Epithelial cell of proximal tubule (primary cell): Measurements from ENCODE around the gene RPS6KB2. TPM values are rescaled to one million over a fixed set of nuclear protein-coding genes. Genes with fewer than 3 reads are reported as not detected.
A peak's percentile ranks its signal among the peaks of the same experiment; 100 is the strongest.
"Not testable (repeated sequence)": the region's sequence is repeated elsewhere in the genome, so short reads cannot be mapped to it uniquely, and the experiment has no call there.

ENCODE experiments used
- DNase-seq: peaks from one replicate; pipeline ENCODE4 v3.0.0-alpha.2; 2011; ENCODE audit warnings: low read depth
- H3K4me3 ChIP-seq: 2 replicates; pipeline ENCODE4 v1.5.1; 2011; ENCODE audit warnings: low read depth, mild to moderate bottlenecking, low read length
- CTCF ChIP-seq: conservative IDR thresholded peaks from 2 replicates; pipeline ENCODE4 v1.5.1; 2012; ENCODE audit warnings: low read depth, mild to moderate bottlenecking, low read length
- total RNA-seq: library from RNA; depleted of rRNA; stranded (reverse); fragments of >200 nt; gene quantifications from 2 replicates; pipeline ENCODE4 v1.2.3, GENCODE V29; 2015

Gene RPS6KB2
- total RNA-seq, 1 donor from 2014 or later: 64.1 TPM

GRCh38 chr11:67468056-67468455 is 39.8 kb downstream of the RPS6KB2 start:
- peak overlapping the region; percentile 84 for H3K4me3 ChIP-seq
- DNase-seq: no peak
- no peak for TF ChIP-seq CTCF

GRCh38 chr11:67468456-67468758 is 40.1 kb downstream of the RPS6KB2 start:
- DNase-seq: no peak
- no peak for TF ChIP-seq CTCF
- peak overlapping the region; percentile 84 for H3K4me3 ChIP-seq

GRCh38 chr11:67468759-67469507 is 40.6 kb downstream of the RPS6KB2 start, which contains the start of gene TMEM134:
TMEM134 (minus strand) TSS chr11:67469251; CDS start chr11:67469192, 59 bp downstream.
- peak; percentile 35 for TF ChIP-seq CTCF
- DNase-seq: no peak
- H3K4me3 ChIP-seq: peak within 1 kb of the TSS; percentile 84

GRCh38 chr11:67469508-67469811 is 41.2 kb downstream of the RPS6KB2 start:
- TF ChIP-seq CTCF: no peak
- H3K4me3 ChIP-seq: peak overlapping the region; percentile 84
- no peak for DNase-seq

- DNase-seq: no peak
- H3K4me3 ChIP-seq: no peak overlapping the region
- TF ChIP-seq CTCF: no peak
These were observed 42.2 kb downstream of the RPS6KB2 start for GRCh38 chr11:67470337-67471002.

- no peak for DNase-seq
- TF ChIP-seq CTCF: no peak
- no peak overlapping the region for H3K4me3 ChIP-seq
These were observed 44.6 kb downstream of the RPS6KB2 start for GRCh38 chr11:67472882-67473281.

- DNase-seq: not testable (repeated sequence)
These were observed 48.4 kb downstream of the RPS6KB2 start for GRCh38 chr11:67476692-67477091.

GRCh38 chr11:67477344-67478050 is 49.2 kb downstream of the RPS6KB2 start:
- DNase-seq: not testable (repeated sequence)

More at GRCh38 chr11:67476692-67477091, 48.4 kb downstream of the RPS6KB2 start:
- not testable (repeated sequence) for H3K4me3 ChIP-seq

More at GRCh38 chr11:67477344-67478050, 49.2 kb downstream of the RPS6KB2 start:
- not testable (repeated sequence) for H3K4me3 ChIP-seq
